AG10803 (cell line): ENCODE data around the gene BAHCC1.

Source experiments
- DNase-seq: peaks from one replicate; pipeline ENCODE4 v3.0.0; 2010; ENCODE audit warnings: low read depth
- H3K4me3 ChIP-seq: 2 replicates; pipeline ENCODE4 v1.5.1; 2011; ENCODE audit warnings: mild to moderate bottlenecking, low read length, control low read depth
- CTCF ChIP-seq: conservative IDR thresholded peaks from 2 replicates; pipeline ENCODE4 v1.5.1; 2011; ENCODE audit warnings: mild to moderate bottlenecking, low read length, control low read depth, inconsistent platforms

BAHCC1 gene

GRCh38 chr17:81466564-81467472 lies 71.6 kb downstream of the BAHCC1 start:
- no peak for TF ChIP-seq CTCF
- no peak for DNase-seq

GRCh38 chr17:81468111-81468769 lies 73.0 kb downstream of the BAHCC1 start:
- no peak for TF ChIP-seq CTCF

More at GRCh38 chr17:81466564-81467472, 71.6 kb downstream of the BAHCC1 start:
- H3K4me3 ChIP-seq: no peak overlapping the region

GRCh38 chr17:81468770-81469121 lies 73.5 kb downstream of the BAHCC1 start:
- H3K4me3 ChIP-seq: no peak overlapping the region
- DNase-seq: no peak
- TF ChIP-seq CTCF: no peak

More at GRCh38 chr17:81468111-81468769, 73.0 kb downstream of the BAHCC1 start:
- no peak overlapping the region for H3K4me3 ChIP-seq
- DNase-seq: no peak

- no peak for TF ChIP-seq CTCF
- no peak overlapping the region for H3K4me3 ChIP-seq
- DNase-seq: no peak
Observed at GRCh38 chr17:81469266-81469665, 74.0 kb downstream of the BAHCC1 start.

- H3K4me3 ChIP-seq: no peak overlapping the region
- no peak for DNase-seq
- no peak for TF ChIP-seq CTCF
Observed at GRCh38 chr17:81470270-81470943, 75.2 kb downstream of the BAHCC1 start.

- TF ChIP-seq CTCF: no peak
- H3K4me3 ChIP-seq: no peak overlapping the region
- peak; percentile 59 for DNase-seq
Observed at GRCh38 chr17:81470944-81471817, 75.9 kb downstream of the BAHCC1 start.
